T-helper 2 cell treated with Interferon-gamma antibody and Interleukin-4, amounts not matched to agents 5 μg/mL and 100 μg/mL, for 36 hours (primary cell): ENCODE measurements around the gene ATG4A.

Experiments
- DNase-seq: peaks from one replicate; pipeline ENCODE4 v3.0.0; 2021; ENCODE audit warnings: low spot score
- H3K27ac Mint-ChIP-seq: one replicate; pipeline ENCODE4 v1.8.0; 2021; ENCODE audit warnings: mild to moderate bottlenecking, mixed read lengths
- H3K27me3 Mint-ChIP-seq: one replicate; pipeline ENCODE4 v1.8.0; 2021; ENCODE audit warnings: low read depth, mixed read lengths
- H3K36me3 Mint-ChIP-seq: one replicate; pipeline ENCODE4 v1.8.0; 2021; ENCODE audit warnings: low read depth, mixed read lengths
- H3K4me1 Mint-ChIP-seq: one replicate; pipeline ENCODE4 v1.8.0; 2021; ENCODE audit warnings: low read depth, mixed read lengths
- H3K4me3 Mint-ChIP-seq: one replicate; pipeline ENCODE4 v1.8.0; 2022; ENCODE audit warnings: mild to moderate bottlenecking, moderate library complexity, mixed read lengths
- H3K9me3 Mint-ChIP-seq: one replicate; pipeline ENCODE4 v1.8.0; 2021; ENCODE audit warnings: mixed read lengths

ATG4A gene

GRCh38 chrX:108088511-108088910 lies 3.1 kb upstream of the ATG4A start:
- Mint-ChIP-seq H3K27me3 (no peaks in the 10 kb centered on the region), H3K4me3 (peak overlapping the region; percentile 45), H3K27ac (no peak overlapping the region), H3K9me3 (no peaks in the 10 kb centered on the region), H3K4me1 (peaks cover 12% of the 10 kb centered on the region), H3K36me3 (peaks cover 9% of the 10 kb centered on the region)
- DNase-seq = no peak

GRCh38 chrX:108090491-108091263 lies 901 bp upstream of the ATG4A start:
- H3K27me3 Mint-ChIP-seq = no peaks in the 10 kb centered on the region
- no peak for DNase-seq
- no peak overlapping the region for H3K4me3 Mint-ChIP-seq
- H3K36me3 Mint-ChIP-seq = peaks cover 4% of the 10 kb centered on the region
- H3K9me3 Mint-ChIP-seq = no peaks in the 10 kb centered on the region
- no peak overlapping the region for H3K27ac Mint-ChIP-seq
- peaks cover 12% of the 10 kb centered on the region for H3K4me1 Mint-ChIP-seq

DNA sequence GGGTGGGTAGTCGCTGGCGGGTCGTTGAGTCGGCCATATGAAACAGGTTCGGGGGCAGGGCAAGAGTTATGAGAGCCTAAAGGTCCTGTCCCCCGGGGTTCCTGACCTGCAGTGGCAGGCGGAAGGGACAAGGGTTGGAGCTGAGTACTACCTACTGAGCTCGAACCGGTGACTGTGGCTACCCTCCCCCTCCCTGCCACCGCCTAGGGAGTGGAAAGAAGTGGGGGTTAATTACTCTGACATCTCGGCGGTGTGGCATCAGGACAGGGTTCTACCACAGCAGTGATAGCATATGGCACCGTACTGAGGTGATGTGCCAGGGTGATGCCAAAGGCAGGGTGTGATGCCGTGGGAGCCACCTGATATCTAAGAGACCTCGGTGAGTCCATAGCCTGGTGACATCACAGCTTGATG lies 307 bp downstream of the ATG4A start:
- H3K4me1 Mint-ChIP-seq = peaks cover 12% of the 10 kb centered on the region
- DNase-seq = no peak

DNA sequence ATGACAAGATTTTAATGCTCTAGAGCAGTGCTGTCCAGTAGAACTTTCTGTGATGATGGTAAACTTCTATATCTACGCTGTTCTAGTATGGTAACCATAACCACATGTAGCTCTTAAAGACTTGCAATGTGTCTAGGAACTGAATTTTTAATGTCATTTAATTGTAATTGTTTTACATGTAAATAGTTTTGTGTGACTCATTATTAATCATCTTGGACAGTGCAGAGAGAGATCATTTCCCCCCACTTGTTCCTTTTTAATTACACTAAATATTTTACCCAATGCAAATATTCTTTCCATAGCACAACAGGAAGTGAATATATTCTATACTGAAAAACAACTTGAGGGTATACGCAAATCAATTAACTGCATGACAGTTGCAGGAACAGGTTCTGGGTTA lies 5.8 kb downstream of the ATG4A start:
- Mint-ChIP-seq H3K27me3 (no peaks in the 10 kb centered on the region), H3K36me3 (no peaks in the 10 kb centered on the region), H3K27ac (no peak overlapping the region), H3K9me3 (no peaks in the 10 kb centered on the region), H3K4me1 (peaks cover 4% of the 10 kb centered on the region), H3K4me3 (no peak overlapping the region)
- no peak for DNase-seq

More for the DNA sequence above, 307 bp downstream of the ATG4A start:
- H3K4me3 Mint-ChIP-seq = no peak overlapping the region
- no peaks in the 10 kb centered on the region for H3K36me3 Mint-ChIP-seq
- H3K9me3 Mint-ChIP-seq = no peaks in the 10 kb centered on the region
- H3K27me3 Mint-ChIP-seq = no peaks in the 10 kb centered on the region
- no peak overlapping the region for H3K27ac Mint-ChIP-seq

- no peak for DNase-seq
- no peaks in the 10 kb centered on the region for H3K36me3 Mint-ChIP-seq
- no peaks in the 10 kb centered on the region for H3K27me3 Mint-ChIP-seq
- H3K4me3 Mint-ChIP-seq = no peak overlapping the region
- H3K9me3 Mint-ChIP-seq = no peaks in the 10 kb centered on the region
- H3K4me1 Mint-ChIP-seq = peaks cover 6% of the 10 kb centered on the region
- H3K27ac Mint-ChIP-seq = no peak overlapping the region
These were observed 13.9 kb downstream of the ATG4A start for GRCh38 chrX:108105473-108105872.

DNA sequence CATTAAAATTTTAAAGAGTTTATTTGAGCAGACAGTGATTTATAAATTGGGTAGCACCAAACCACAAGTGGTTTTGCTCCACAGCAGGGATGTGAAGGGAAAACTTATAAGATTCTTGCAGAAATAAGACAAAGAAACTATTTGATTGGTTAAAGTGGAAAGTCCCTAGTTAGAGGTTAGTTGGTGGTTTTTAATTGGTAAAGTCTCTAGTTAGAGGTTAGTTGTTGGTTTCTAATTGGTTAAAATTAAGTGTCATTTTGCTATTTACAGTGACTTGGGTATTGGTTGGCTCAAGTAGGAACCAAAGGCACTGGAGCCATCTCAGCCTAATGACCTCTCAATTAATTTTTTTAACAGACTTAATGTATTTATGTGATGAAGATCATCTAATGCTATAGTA lies 23.0 kb downstream of the ATG4A start:
- Mint-ChIP-seq H3K27me3 (no peaks in the 10 kb centered on the region), H3K36me3 (no peaks in the 10 kb centered on the region), H3K4me1 (peaks cover 3% of the 10 kb centered on the region), H3K9me3 (no peaks in the 10 kb centered on the region), H3K27ac (no peak overlapping the region), H3K4me3 (no peak overlapping the region)
- no peak for DNase-seq

GRCh38 chrX:108117988-108118387 lies 26.4 kb downstream of the ATG4A start:
- no peak for DNase-seq
- Mint-ChIP-seq H3K27ac (no peak overlapping the region), H3K9me3 (no peaks in the 10 kb centered on the region), H3K36me3 (no peaks in the 10 kb centered on the region), H3K4me1 (peaks cover 3% of the 10 kb centered on the region), H3K27me3 (no peaks in the 10 kb centered on the region), H3K4me3 (no peak overlapping the region)

- Mint-ChIP-seq H3K36me3 (peaks cover 2% of the 10 kb centered on the region), H3K4me3 (no peak overlapping the region), H3K4me1 (no peaks in the 10 kb centered on the region), H3K9me3 (no peaks in the 10 kb centered on the region), H3K27ac (no peak overlapping the region), H3K27me3 (no peaks in the 10 kb centered on the region)
- DNase-seq = no peak
These were observed 29.7 kb downstream of the ATG4A start for GRCh38 chrX:108121291-108121690.

- Mint-ChIP-seq H3K27ac (no peak overlapping the region), H3K36me3 (peaks cover 2% of the 10 kb centered on the region), H3K9me3 (no peaks in the 10 kb centered on the region), H3K4me1 (no peaks in the 10 kb centered on the region), H3K4me3 (no peak overlapping the region), H3K27me3 (no peaks in the 10 kb centered on the region)
- no peak for DNase-seq
These were observed 31.2 kb downstream of the ATG4A start for GRCh38 chrX:108122748-108123147.

GRCh38 chrX:108123591-108124366 lies 32.2 kb downstream of the ATG4A start:
- Mint-ChIP-seq H3K27ac (no peak overlapping the region), H3K9me3 (no peaks in the 10 kb centered on the region), H3K4me1 (no peaks in the 10 kb centered on the region), H3K4me3 (no peak overlapping the region), H3K27me3 (no peaks in the 10 kb centered on the region), H3K36me3 (peaks cover 2% of the 10 kb centered on the region)
- no peak for DNase-seq

DNA sequence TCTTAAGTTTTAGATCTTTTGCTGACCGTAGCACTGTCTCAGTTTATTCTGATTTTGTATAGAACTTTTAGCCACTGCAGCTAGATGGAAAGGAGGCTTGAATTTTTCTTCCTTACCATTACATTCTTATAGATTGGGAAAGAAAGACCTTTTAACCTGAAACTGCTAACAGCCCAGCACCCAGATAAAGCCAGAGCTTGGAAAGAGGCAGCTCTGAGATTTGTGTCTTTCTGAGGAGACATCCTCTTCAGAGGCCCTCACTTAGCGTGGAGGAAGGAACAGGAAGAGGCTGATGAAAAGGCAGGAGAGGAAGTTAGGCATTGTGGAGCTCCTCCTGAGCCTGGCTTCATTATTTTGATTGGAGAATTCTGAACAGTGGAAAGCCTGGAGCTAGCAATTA lies 35.1 kb downstream of the ATG4A start:
- no peak for DNase-seq
- H3K4me3 Mint-ChIP-seq = no peak overlapping the region
- H3K27ac Mint-ChIP-seq = no peak overlapping the region
- H3K27me3 Mint-ChIP-seq = no peaks in the 10 kb centered on the region
- no peaks in the 10 kb centered on the region for H3K4me1 Mint-ChIP-seq
- peaks cover 9% of the 10 kb centered on the region for H3K36me3 Mint-ChIP-seq
- H3K9me3 Mint-ChIP-seq = no peaks in the 10 kb centered on the region

DNA sequence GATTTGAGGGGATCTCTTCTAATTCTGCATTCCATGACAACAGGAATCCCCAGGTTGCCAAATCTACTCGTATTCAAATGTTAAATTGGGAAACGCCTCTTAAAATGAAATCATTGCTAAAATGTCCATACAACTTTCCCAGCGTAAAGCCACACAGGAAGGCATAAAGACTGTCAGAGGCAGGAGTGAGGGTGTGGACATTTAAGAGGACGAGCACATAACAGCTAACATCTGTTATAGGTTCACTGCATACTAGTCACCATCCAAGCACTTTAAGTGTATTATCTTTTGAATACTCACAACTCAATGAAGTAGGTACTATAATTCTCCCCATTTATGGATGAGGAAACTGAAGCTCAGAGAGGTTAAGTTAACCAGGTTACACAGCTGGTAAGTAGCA lies 35.6 kb downstream of the ATG4A start:
- H3K9me3 Mint-ChIP-seq = no peaks in the 10 kb centered on the region
- no peak overlapping the region for H3K27ac Mint-ChIP-seq
- peaks cover 9% of the 10 kb centered on the region for H3K36me3 Mint-ChIP-seq
- H3K4me3 Mint-ChIP-seq = no peak overlapping the region
- DNase-seq = no peak
- H3K27me3 Mint-ChIP-seq = no peaks in the 10 kb centered on the region
- no peaks in the 10 kb centered on the region for H3K4me1 Mint-ChIP-seq

- peaks cover 7% of the 10 kb centered on the region for H3K36me3 Mint-ChIP-seq
- H3K27me3 Mint-ChIP-seq = no peaks in the 10 kb centered on the region
- H3K27ac Mint-ChIP-seq = no peak overlapping the region
- no peaks in the 10 kb centered on the region for H3K4me1 Mint-ChIP-seq
- H3K4me3 Mint-ChIP-seq = no peak overlapping the region
- H3K9me3 Mint-ChIP-seq = no peaks in the 10 kb centered on the region
- DNase-seq = no peak
These were observed 39.3 kb downstream of the ATG4A start for GRCh38 chrX:108130889-108131288.

- no peak overlapping the region for H3K4me3 Mint-ChIP-seq
- peaks cover 7% of the 10 kb centered on the region for H3K36me3 Mint-ChIP-seq
- no peak for DNase-seq
- H3K27me3 Mint-ChIP-seq = no peaks in the 10 kb centered on the region
- H3K9me3 Mint-ChIP-seq = no peaks in the 10 kb centered on the region
- no peaks in the 10 kb centered on the region for H3K4me1 Mint-ChIP-seq
- H3K27ac Mint-ChIP-seq = no peak overlapping the region
These were observed 39.9 kb downstream of the ATG4A start for GRCh38 chrX:108131471-108131870.
